CD4-positive, alpha-beta T cell treated with Interleukin-15 for 4 hours (primary cell): ENCODE results near the gene WIPF2.
"Not testable (repeated sequence)": the region's sequence is repeated elsewhere in the genome, so short reads cannot be mapped to it uniquely, and the experiment has no call there.

Source experiments
- DNase-seq: peaks from one replicate; pipeline ENCODE4 v3.0.0-alpha.2; 2020; ENCODE audit warnings: low spot score

The WIPF2 gene

GRCh38 chr17:40298726-40299125 lies 79.6 kb downstream of the WIPF2 start:
- no peak for DNase-seq

DNA sequence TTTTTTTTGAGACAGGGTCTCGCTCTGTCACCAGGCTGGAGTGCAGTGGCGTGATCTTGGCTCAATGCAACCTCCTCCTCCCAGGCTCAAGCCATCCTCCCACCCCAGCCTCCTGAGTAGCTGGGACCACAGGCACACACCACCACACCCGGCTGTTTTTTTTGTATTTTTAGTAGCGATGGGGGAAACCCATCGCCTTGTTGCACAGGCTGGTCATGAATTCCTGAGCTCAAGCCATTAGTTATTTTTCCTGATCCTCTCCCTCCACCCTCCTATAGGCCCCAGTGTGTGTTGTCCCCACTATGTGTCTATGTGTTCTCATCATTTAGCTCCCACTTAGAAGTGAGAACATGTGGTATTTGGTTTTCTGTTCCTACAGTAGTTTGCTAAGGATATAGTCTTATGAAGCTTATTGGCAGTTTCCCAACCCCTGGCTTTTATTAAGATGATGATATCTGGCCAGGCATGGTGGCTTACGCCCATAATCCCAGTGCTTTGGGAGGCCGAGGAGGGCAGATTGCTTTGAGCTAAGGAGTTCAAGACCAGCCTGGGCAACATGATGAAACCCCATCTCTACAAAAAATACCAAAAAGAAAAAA lies 80.2 kb downstream of the WIPF2 start:
- DNase-seq: not testable (repeated sequence)

GRCh38 chr17:40301315-40301714 lies 82.2 kb downstream of the WIPF2 start:
- no peak for DNase-seq

GRCh38 chr17:40303009-40303657 lies 84.0 kb downstream of the WIPF2 start:
- peak; percentile 77 for DNase-seq

DNA sequence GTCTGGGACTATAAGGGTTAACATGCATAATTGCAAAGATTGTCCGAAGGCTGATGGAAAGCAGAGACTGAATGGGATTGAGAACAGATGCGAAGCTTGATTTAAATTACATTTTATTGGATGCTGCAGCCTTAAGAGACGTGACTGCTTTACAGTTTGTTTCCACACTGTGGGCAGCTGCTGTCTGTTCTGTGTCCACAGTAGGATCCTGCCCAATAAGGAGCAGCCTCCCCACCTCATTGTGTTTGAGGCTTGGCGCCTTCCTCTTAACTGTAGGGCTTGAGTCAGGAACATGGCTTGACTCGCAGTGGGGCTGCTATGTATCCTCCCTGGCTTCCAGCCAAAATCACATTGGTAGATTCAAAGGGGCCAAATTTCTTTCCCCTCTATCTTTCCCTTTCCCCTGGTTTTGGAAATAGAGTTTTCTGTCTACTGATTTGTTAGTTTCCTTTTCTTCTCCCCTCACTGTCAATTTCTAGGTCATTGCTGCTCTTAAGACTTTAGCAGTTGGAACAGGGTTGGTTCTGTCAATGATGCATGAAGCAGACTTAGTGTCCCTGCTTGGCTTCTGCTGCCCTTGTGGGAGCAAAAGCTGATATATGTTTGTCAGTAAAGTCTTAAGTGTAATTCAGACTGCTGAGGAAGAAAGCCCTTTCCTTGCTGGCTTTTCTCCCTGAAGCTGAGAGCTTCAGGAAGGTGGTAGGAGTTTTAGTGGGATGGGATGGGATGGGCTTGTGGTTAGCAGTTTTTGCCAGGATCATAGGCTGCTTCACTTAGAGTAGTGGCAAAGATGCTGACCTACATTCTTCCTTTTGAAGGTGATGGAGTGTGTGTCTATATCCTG lies 84.8 kb downstream of the WIPF2 start:
- no peak for DNase-seq

GRCh38 chr17:40304552-40304863 lies 85.4 kb downstream of the WIPF2 start:
- not testable (repeated sequence) for DNase-seq

GRCh38 chr17:40304866-40305265 lies 85.8 kb downstream of the WIPF2 start:
- not testable (repeated sequence) for DNase-seq

- DNase-seq: no peak
Measured at GRCh38 chr17:40306395-40306794, 87.3 kb downstream of the WIPF2 start.

DNA sequence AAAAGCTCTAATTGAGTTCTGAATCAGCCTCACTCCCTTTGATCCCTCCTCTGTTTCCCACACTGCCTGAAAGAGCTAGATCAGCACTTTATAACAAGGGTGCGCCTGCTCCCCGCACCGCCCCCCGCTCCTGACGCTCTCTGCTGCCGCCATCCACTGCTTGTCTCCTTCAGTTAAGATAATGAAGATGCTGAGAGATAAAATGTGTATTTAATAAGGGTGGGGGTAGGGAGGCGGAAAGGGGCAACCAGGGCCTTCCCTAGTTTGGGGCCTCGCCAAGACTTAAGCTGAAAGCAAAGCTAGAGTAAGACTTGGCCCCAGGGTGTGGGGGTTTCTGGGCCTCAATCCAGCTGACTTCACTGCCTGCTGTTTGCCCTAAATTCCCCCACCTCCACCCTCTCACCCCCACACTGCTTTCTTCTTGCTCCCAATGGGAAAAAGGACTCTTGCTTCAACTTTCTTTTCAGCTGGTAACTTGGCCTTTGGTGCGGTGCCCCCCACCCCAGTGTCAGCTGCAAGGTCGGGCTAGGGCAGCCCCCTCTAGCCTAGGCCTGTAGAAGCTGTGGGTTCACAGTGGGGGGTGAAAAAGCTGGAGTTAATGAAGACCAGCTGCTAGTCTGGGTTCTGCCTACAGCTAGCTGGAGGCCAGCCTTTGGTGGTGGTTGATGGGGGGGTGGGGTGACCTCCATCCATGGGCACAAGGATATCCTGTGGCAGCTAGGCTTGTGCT lies 88.1 kb downstream of the WIPF2 start:
- DNase-seq: no peak

DNA sequence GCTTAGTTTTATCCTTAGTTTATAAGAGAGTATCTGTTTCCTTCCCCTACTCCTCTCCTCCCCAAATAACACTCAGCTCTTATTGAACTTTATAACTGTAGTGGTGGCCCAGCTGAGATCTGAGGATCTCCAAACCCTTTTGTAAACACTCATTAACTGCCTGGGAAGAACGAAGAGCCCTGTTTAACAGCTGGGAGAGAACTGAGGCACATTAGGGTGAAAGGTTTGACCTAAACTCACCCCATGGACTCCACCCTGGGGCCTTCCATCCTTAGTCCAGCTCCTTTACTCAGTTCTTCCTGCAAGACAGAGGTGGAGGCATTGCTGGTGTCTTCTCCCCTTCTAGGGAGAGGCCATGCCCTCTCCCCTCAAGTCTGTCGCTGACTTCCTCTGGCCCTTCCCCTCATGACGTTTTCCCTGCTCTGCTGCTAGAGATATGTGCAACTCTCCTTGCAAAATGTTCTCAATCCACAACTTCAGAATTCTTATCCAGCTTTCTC lies 88.7 kb downstream of the WIPF2 start:
- no peak for DNase-seq

GRCh38 chr17:40309031-40309948 lies 90.2 kb downstream of the WIPF2 start, which contains the start of gene RARA:
Gene RARA, plus strand, starts transcription at chr17:40309180. Its CDS starts 22,039 bp downstream, at chr17:40331219.
- DNase-seq: no peak

GRCh38 chr17:40309949-40310510 lies 90.9 kb downstream of the WIPF2 start:
- no peak for DNase-seq

- no peak for DNase-seq
Measured at GRCh38 chr17:40310882-40311391, 91.8 kb downstream of the WIPF2 start.

GRCh38 chr17:40311575-40311974 lies 92.5 kb downstream of the WIPF2 start:
- DNase-seq: no peak

DNA sequence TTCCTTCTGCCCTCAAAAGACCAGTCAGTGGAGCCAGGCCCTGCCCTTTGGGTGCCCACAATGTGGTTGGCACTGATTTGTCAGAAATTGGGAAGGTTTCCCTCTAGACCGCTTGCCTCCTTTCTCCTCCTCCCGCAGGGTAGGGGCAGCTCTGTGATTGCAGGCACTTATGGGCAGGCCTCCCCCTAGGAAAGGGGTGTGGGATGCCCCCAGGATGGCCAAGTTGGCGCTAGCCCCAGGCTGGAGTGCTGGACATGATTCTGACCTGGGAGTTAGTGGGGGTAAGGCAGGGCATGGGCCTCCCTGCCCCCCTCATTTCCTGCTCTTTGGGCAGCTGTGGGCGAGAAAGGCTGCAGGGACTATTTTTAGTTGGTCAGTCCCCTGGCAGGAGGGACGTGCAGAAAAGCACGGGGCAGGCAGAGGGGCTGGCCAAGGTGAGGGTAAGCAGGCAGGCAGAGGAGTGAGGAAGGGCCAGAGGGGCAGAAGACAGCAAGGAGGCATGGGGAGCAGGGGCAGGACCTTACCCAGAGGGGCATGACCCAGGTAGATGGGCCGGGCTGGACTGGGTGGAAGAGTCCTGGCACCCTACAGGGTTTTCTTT lies 93.1 kb downstream of the WIPF2 start:
- DNase-seq: no peak

DNA sequence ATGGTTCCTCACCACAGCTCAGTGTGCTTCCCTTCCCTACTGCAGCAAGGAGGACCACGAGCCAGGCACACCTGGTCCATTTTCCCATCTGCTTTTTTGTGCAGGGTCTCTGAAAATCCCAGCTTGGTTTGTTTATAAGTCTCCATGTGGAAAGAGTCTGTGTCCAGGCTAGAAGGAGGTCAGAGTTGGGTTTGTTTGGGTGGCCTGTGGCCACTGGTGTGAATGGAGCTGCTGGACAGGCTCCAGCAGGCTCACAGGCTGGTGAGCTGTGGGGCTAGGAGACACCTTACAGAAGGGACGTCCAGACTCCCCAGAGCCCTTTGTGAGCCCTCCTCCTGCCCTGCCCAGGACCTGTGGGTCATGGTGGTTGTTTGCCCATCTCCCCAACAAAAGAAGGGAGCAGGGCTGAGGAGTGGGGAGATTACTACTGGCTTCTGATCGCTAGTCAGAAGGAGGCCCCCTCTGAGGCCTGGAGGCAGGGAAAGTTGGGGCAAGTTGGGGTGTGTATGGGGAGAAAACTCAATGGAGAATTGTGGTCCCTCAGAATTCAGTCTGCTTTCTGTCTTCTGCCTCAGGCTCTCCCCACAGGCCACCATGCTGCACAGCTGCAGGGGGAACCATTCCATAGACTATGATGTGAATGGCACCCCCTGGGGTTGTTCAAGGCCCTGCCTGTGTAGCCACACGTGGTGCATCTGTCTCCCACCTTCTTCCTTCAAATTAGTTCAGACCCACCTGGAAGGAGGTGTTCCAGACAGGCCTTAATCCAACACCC lies 94.0 kb downstream of the WIPF2 start:
- no peak for DNase-seq

DNA sequence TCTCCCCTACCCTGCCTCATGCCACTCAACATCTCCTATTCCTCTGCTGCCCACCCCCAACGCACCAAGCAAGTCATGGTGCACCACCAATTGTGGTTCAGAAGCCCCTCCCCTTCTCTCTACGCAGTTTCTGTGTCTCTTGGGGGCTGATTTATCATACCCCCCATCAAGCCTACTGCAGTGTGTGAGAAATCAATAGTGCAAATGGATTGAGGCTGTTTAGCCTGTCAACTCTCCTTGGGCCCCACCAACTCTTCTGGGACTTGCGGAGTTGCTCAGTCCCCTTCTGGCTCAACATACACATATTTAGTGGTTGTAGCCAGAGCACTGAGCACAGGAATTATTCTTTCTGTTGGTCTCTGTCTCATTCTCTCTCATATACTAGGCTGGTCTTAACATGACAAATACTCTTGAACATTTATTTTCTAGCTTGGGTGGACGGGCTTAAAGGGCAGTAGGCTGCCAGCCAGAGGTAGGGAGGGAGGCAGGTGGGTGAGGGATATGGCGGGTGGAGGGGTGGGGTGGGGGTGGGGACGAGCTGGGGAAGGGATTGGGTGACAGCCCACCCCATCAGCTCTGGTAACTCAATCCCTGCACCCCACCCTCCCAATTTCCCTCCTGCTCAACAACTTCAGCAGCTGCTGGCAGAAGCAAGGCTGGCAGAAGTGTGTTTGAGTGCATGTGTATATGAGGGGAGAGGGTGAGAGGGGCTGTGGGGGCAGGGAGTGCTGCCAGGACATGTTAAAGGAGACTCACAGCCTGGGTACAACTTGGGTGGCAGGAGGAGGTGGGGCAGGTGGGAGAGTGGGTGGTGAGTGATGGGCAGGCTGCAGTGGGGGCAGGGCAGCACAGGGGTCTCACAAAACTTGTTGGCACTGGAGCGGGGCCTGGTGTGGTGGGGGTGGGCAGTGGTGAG lies 94.8 kb downstream of the WIPF2 start:
- no peak for DNase-seq

DNA sequence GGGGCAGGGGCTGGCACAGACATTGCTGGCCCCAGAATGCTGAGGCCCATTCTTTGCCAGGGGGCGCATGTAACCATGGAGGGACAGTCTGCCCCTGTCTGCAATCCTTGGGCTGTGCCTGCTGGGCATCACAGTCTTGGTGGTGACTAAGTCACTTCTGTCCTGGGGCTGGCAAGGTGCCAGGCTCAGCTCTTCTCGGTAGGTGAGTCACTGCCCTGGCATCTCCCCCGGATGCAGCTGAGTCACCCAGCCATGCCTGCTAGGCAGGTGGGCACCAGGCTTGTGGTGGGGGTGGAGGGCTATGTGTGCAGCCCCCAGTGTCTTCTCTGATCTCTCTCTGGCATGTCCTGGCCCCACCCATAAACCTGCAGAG lies 95.5 kb downstream of the WIPF2 start:
- DNase-seq: peak; percentile 95
